ENCODE data around the gene GEMIN5. TPM values are rescaled to one million over a fixed set of nuclear protein-coding genes. Genes with fewer than 3 reads are reported as not detected.

Gene GEMIN5, protein sequence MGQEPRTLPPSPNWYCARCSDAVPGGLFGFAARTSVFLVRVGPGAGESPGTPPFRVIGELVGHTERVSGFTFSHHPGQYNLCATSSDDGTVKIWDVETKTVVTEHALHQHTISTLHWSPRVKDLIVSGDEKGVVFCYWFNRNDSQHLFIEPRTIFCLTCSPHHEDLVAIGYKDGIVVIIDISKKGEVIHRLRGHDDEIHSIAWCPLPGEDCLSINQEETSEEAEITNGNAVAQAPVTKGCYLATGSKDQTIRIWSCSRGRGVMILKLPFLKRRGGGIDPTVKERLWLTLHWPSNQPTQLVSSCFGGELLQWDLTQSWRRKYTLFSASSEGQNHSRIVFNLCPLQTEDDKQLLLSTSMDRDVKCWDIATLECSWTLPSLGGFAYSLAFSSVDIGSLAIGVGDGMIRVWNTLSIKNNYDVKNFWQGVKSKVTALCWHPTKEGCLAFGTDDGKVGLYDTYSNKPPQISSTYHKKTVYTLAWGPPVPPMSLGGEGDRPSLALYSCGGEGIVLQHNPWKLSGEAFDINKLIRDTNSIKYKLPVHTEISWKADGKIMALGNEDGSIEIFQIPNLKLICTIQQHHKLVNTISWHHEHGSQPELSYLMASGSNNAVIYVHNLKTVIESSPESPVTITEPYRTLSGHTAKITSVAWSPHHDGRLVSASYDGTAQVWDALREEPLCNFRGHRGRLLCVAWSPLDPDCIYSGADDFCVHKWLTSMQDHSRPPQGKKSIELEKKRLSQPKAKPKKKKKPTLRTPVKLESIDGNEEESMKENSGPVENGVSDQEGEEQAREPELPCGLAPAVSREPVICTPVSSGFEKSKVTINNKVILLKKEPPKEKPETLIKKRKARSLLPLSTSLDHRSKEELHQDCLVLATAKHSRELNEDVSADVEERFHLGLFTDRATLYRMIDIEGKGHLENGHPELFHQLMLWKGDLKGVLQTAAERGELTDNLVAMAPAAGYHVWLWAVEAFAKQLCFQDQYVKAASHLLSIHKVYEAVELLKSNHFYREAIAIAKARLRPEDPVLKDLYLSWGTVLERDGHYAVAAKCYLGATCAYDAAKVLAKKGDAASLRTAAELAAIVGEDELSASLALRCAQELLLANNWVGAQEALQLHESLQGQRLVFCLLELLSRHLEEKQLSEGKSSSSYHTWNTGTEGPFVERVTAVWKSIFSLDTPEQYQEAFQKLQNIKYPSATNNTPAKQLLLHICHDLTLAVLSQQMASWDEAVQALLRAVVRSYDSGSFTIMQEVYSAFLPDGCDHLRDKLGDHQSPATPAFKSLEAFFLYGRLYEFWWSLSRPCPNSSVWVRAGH (N-terminal part only)
- 14.8 TPM for total RNA-seq
- polyA plus RNA-seq (ENCODE audit: insufficient read depth, low read depth, low replicate concordance) = 3.5 TPM
- long read RNA-seq, donor 1 = 0 reads
- long read RNA-seq, donor 2, full-length matches to known transcripts = 1 of 1 reads
- long read RNA-seq, donor 2, partial matches to known transcripts = 0 of 1 reads
- long read RNA-seq, donor 2, other reads (novel, unspliced or antisense) = 0 of 1 reads
- long read RNA-seq, donor 3, full-length matches to known transcripts = 1 of 1 reads
- long read RNA-seq, donor 3, partial matches to known transcripts = 0 of 1 reads
- long read RNA-seq, donor 3, other reads (novel, unspliced or antisense) = 0 of 1 reads
- long read RNA-seq, donor 4, partial matches to known transcripts = 57 of 112 reads
- long read RNA-seq, donor 4, other reads (novel, unspliced or antisense) = 55 of 112 reads
- long read RNA-seq, donor 5 = 0 reads
- long read RNA-seq, donor 6 = 0 reads
- long read RNA-seq, donor 7, partial matches to known transcripts = 5 of 6 reads
- long read RNA-seq, donor 7, other reads (novel, unspliced or antisense) = 1 of 6 reads
- long read RNA-seq, donor 8 = 0 reads
- long read RNA-seq, donor 9 = 0 reads
- long read RNA-seq, donor 10, partial matches to known transcripts = 69 of 121 reads
- long read RNA-seq, donor 10, other reads (novel, unspliced or antisense) = 50 of 121 reads

DNA sequence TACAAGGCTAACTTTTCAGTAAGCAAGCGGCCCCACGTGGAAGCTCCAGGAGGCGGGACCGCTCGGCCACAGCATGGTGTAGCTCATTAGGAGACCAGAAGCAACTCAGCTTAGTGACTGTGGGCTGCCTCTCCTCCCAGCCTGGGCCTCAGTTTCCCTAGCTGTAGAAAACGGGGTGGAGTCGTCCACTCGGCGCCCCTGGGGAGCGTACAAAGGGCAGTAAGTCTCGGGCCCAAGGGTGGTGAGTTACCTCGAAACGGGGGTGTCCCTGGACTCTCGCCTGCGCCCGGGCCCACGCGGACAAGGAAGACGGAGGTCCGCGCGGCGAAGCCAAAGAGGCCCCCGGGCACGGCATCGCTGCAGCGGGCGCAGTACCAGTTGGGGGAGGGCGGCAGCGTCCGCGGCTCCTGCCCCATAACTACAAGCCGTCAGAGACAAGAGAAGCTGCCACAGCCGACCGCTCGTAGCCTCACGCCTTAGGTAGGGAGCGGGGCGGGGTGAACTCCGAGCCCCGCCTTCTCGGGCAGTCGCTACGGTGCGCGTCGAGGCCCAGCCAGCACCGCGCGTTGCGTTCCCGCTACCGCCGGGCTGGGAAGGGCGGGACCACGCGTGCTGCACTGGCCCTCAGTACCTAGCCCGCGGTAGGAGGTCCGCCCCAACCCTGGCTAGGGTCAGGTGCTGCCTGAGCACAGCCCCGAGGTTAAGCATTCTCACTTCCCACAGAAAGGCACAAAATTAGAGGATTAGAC is at the start of gene GEMIN5:
Gene GEMIN5, minus strand, starts transcription at position 494 of the 749 bp plus-strand sequence. Its CDS starts 78 bp downstream, at position 416.
- peak; percentile 89 to 94 (median 93) for DNase-seq
- no peak for TF ChIP-seq CTCF (IDR thresholded peaks at IDR 0.05; ENCODE audit: borderline replicate concordance, extremely low read depth, insufficient read depth)
- Histone ChIP-seq H3K4me1 (ENCODE audit: control insufficient read depth in 2 of 3, insufficient read depth in 2 of 3, low read depth in 1 of 3, low read length in 3 of 3) (peaks cover 3 to 19% (median 12%) of the 10 kb centered on the region in 3 donors), H3K36me3 (ENCODE audit: control insufficient read depth in 2 of 3, insufficient read depth in 3 of 3, low read length in 3 of 3) (no peaks in the 10 kb centered on the region), H3K27ac (ENCODE audit: low read depth in 2 of 2, low read length in 2 of 2) (no peak within 1 kb of the TSS), H3K9ac (ENCODE audit: low read length in 3 of 3) (peak within 1 kb of the TSS; percentile 59 to 79 (median 76)), H3K9me3 (ENCODE audit: control insufficient read depth in 2 of 3, insufficient read depth in 1 of 3, low read length in 3 of 3) (no peaks in the 10 kb centered on the region), H3K27me3 (ENCODE audit: control insufficient read depth, insufficient read depth, low read length) (no peaks in the 10 kb centered on the region), H3K4me3 (ENCODE audit: low read length in 3 of 3) (peak within 1 kb of the TSS; percentile 77 to 93 (median 80))
- intact Hi-C loops (cut with DNase I) = no loop called here
- FAIRE-seq = no peak

DNA sequence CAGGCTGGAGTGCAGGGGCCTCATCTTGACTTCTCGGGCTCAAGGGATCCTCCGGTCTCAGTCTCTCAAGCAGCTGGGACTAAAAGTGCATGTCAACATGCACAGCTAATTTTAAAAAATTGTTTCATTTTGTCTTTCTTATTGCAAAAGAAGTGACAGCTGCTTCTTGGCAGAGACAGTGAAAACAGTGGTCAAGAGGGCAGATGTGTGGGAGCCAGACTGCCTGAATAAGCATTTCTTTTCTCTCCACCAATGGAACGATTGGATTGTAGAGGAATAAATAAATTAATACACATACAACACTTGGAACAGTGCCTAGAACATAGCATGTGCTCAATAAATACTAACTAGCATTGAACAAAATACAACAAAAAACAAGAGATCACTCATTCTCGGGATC is 48.1 kb upstream of the GEMIN5 start:
- no peaks in the 10 kb centered on the region for H3K36me3 ChIP-seq (ENCODE audit: control insufficient read depth in 2 of 3, insufficient read depth in 3 of 3, low read length in 3 of 3)
- intact Hi-C loops (cut with DNase I) = no loop called here
- no peak overlapping the region for H3K9ac ChIP-seq (ENCODE audit: low read length in 3 of 3)
- peak in 1 of 5 donors; percentile 2 for DNase-seq
- TF ChIP-seq CTCF (IDR thresholded peaks at IDR 0.05; ENCODE audit: borderline replicate concordance, extremely low read depth, insufficient read depth) = no peak
- FAIRE-seq = no peak
- no peak overlapping the region for H3K27ac ChIP-seq (ENCODE audit: low read depth in 2 of 2, low read length in 2 of 2)
- H3K4me3 ChIP-seq (ENCODE audit: low read length in 3 of 3) = no peak overlapping the region
- no peaks in the 10 kb centered on the region for H3K27me3 ChIP-seq (ENCODE audit: control insufficient read depth, insufficient read depth, low read length)
- no peaks in the 10 kb centered on the region for H3K4me1 ChIP-seq (ENCODE audit: control insufficient read depth in 2 of 3, insufficient read depth in 2 of 3, low read depth in 1 of 3, low read length in 3 of 3)
- H3K9me3 ChIP-seq (ENCODE audit: control insufficient read depth in 2 of 3, insufficient read depth in 1 of 3, low read length in 3 of 3) = no peaks in the 10 kb centered on the region
